ENCODE measurements around the gene DHRS1.

DHRS1 gene

DNA sequence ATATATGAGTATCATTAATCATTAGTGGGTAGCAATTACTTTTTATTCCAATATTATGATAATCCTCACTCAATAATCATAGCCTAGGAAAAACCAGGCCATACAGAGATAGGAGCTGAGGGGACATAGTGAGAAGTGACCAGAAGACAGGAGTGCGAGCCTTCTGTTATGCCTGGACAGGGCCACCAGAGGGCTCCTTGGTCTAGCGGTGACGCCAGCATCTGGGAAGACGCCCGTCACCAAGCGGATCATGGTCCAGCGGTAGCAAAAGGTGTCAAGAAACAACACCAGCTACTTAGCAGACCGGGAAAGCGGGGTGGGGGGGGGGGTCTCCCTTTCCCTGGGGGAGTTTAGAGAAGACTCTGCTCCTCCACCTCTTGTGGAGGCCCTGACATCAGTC is 28.3 kb upstream of the DHRS1 start:
- DNase-seq (ENCODE audit: low spot score), result peak; percentile 27

DNA sequence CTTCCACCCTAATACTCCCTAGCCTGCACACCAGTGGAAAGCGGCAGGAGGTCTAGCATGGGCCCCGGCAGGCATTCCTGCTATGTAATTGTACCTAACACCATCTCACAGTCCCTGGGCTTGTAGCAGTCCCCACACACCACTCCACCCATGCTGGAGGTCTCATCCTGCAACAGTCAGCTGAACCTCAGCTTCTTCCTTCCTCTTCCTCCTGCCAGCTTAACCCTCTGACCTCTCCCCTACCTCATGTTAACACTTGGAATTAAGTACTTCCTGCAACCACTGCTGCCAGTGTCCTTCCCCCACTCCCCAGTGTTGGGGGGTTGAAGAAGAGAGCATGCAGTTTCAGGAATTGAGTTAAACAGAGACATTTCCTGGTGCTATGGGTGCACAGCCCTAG is 27.7 kb upstream of the DHRS1 start:
- no peak for DNase-seq (ENCODE audit: low spot score)

- DNase-seq (ENCODE audit: low spot score), result no peak
These were observed 26.4 kb upstream of the DHRS1 start for GRCh38 chr14:24325963-24326362.

DNA sequence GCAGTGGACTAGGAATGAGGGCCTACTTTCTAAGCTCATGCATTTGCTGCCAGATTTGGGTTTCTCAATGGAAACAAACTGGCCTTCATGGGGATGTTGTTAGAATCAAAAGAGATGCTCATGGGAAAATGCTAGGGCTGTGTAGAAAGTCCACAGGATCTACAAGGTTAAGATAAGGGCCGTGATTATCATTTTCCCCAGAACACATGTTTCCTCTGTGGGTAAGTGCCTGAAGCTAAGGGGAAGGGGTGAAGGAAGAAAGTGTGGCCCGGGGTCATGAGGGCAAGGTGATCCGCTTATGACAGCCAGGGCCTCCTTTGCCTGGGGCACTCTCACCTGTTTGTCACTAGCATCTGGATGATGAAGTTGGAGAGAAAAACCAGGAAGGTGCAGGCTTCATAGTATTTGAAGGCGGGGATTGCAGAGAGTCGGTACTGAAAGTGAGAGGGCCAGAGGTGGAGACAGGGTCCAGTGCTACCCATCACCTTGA is 25.5 kb upstream of the DHRS1 start:
- no peak for DNase-seq (ENCODE audit: low spot score)

DNA sequence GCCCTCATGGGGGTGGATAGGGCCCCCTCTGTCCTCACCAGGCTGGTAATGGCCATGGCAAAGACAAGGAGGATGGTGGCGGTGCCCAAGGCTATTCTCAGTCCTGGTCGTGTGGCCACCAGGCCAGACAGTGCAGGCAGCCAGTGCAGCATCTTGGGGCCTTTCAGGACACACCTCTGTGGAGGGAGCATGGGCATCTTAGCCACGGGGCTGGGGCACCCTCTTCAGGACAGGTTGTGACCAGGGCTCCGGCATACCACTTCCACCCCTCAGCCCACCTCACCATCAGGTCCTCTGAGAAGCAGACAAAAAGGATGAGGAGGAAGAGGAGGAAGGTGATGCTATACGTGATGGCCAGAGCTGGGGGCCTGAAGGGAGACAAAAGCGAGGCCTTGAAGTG is 24.4 kb upstream of the DHRS1 start:
- no peak for DNase-seq (ENCODE audit: low spot score)

DNA sequence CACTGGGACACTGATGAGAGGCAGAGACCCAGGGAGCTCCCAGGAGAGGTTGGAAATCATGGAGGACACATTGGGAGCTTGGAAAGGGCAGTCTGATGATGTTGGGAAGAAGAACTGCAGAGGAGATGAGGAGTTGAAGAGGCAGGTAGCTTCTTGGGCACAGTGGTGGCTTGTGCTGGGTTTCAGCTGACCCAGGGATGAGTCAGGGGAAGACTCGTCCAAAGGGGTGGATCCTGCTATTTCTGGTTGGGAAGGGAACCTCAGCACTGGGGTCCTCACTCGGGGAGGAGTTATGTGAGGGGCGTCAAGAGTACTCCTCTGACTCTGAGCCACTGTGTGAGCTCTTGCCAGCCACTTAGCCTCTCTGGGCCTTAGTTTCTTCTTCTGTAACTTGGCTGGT is 23.8 kb upstream of the DHRS1 start:
- DNase-seq (ENCODE audit: low spot score), result no peak

- DNase-seq (ENCODE audit: low spot score), result no peak
These were observed 23.1 kb upstream of the DHRS1 start for GRCh38 chr14:24322672-24323071.

DNA sequence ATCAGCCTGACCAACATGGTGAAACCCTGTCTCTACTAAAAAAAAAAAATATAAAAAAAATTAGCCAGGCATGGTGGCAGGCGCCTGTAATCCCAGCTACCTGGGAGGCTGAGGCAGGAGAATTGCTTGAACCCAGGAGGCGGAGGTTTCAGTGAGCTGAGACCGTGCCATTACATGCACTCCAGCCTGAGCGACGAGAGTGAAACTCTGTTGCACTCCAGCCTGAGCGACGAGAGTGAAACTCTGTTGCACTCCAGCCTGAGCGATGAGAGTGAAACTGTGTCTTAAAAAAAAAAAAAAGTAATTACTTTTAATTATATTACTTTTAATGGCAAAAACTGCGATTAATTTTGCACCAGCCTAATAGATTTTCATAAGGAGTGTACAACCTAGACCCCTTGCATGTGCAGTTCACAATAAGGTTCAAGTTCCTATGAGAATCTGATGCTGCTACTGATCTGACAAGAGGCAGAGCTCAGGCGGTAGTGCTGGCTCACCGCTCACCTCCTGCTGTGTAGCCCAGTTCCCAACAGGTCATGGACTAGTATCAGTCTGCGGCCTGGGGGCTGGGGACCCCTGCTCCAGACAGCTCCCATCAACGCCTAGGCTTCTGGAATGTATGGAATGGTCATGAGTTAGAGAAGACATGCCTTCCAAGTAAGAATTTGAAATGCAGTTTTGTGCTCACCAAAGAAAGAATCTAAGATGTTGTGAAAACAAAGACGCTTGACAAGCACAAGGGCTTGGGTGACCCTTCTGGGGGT is 21.8 kb upstream of the DHRS1 start:
- no peak for DNase-seq (ENCODE audit: low spot score)

DNA sequence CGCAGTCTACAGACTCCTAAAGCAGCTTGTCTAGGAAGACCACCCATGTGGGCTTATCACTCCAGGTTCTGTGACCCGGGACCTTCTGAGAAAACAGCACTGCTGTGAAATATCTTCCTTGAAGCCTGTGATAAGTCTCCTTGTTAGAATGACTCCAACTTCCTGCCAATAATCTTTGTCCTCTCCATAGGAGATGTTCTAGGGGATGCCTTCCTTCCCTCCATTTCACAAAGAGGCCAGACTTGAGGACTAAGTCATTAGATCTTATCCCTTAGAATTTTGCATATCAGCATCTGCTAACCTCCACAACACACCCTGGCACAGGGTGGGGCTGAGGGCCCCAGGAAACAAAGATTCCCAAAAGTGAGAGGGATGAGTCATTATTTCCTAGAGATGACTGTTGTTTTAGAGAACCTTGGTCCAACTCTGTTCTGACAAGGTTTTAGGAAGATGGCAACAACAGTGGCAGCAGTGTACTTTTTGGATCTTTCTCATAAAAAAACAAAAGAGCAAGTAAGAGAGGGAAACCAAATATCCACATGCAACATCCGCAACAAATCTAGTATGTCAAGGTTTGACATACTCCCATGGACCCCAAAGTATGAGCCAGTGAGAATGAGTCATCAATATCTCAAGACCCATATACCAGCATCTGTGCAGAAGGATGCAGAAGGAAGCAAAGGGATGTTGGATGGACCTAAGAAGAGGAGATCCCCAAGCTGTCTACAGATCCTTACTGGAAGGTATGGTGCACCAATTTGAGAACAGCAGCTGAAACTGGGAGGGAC is 17.8 kb upstream of the DHRS1 start:
- no peak for DNase-seq (ENCODE audit: low spot score)

DNA sequence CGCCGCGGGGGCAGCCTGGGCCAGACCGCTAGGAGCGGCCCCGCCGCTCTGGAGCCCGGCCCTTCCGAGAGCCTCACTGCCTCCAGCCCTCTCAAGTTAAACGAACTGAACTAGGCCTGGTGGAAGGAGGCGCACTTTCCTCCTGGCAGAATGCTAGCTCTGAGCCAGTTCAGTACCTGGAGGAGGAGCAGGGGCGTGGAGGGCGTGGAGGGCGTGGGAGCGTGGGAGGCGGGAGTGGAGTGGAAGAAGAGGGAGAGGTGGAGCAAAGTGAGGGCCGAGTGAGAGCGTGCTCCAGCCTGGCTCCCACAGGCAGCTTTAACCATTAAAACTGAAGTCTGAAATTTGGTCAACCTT is 17.0 kb upstream of the DHRS1 start:
- DNase-seq (ENCODE audit: low spot score), result no peak

GRCh38 chr14:24315807-24316596 is 16.4 kb upstream of the DHRS1 start:
- DNase-seq (ENCODE audit: low spot score), result peak; percentile 31

DNA sequence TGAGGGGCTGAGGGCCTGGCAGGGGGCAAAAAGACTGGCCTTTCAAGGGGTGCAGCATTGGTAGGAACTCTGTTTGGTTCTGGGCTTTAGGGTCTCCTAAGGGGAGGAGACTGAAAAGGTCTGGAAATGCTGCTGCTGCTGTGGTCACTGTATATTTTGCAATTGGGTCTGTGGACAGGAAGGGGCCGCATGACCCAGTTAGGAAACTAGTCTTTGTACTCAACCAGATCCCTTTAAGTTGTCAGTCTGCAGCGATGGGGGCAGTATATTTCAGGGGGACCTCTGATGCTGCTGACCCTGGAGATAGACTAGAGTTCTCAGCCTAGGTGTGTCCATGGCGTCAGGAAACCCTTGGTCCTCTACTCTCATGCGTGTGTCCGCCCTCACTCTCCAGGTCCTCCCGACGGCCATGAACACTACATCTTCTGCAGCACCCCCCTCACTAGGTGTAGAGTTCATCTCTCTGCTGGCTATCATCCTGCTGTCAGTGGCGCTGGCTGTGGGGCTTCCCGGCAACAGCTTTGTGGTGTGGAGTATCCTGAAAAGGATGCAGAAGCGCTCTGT is 15.7 kb upstream of the DHRS1 start:
- no peak for DNase-seq (ENCODE audit: low spot score)

GRCh38 chr14:24314377-24315193 is 15.0 kb upstream of the DHRS1 start:
- no peak for DNase-seq (ENCODE audit: low spot score)

DNA sequence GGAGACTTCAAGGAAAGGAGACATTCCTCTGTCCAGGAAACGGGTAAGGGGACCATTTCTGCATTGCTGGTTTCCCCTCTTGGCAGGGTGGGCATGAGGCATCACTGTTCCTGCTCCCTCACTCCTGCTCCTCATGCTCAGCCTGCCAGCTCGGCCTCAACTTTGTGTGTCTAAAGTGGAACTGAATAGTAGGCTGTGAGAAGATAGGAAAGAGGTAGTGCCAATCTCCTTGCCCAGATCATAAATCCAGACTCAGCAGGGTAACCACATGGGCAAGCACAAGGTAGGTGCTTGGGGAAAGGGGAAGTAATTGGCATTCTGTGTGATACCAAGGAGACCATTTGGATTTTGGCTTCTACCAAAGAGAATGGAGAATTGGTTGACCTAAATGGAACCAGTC is 14.3 kb upstream of the DHRS1 start:
- no peak for DNase-seq (ENCODE audit: low spot score)

DNA sequence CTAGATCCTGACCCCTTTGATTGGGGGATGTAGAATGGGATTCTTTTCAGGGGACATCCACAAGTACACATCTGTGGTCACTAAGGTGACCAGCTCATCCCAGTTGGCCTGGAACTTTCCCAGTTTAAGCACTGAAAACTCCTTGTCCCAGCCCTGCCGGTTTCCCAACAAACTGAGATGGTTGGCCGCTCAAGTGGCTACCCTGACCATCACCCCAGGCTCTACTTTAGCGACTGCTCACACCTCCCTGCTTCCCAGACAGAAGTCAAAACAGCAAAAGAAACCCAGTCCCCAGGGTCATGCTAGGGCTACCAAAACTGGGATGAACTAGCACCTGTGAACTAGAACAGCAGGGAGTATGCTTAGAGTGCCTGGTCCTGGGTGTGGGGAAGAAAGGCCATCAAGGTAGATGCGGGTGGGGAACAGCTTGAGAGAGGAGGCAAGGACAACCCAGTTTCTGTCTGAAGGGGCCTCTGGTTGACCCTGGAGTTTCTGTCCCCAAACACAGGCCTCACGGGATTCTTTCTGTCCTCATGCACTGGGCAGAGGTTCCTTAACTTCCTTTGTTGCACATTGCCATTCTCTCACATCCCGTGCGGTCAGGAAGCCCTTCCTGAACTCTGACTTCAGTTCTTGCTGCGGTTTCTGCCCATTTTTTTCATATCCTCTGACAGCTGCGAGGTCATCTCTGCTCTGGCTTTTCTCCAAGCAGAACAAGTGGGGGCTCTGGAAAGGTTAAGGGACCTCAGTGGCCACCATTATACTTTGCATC is 13.3 kb upstream of the DHRS1 start:
- DNase-seq (ENCODE audit: low spot score), result peak; percentile 57

GRCh38 chr14:24311837-24312615 is 12.4 kb upstream of the DHRS1 start:
- DNase-seq (ENCODE audit: low spot score), result peak; percentile 49

DNA sequence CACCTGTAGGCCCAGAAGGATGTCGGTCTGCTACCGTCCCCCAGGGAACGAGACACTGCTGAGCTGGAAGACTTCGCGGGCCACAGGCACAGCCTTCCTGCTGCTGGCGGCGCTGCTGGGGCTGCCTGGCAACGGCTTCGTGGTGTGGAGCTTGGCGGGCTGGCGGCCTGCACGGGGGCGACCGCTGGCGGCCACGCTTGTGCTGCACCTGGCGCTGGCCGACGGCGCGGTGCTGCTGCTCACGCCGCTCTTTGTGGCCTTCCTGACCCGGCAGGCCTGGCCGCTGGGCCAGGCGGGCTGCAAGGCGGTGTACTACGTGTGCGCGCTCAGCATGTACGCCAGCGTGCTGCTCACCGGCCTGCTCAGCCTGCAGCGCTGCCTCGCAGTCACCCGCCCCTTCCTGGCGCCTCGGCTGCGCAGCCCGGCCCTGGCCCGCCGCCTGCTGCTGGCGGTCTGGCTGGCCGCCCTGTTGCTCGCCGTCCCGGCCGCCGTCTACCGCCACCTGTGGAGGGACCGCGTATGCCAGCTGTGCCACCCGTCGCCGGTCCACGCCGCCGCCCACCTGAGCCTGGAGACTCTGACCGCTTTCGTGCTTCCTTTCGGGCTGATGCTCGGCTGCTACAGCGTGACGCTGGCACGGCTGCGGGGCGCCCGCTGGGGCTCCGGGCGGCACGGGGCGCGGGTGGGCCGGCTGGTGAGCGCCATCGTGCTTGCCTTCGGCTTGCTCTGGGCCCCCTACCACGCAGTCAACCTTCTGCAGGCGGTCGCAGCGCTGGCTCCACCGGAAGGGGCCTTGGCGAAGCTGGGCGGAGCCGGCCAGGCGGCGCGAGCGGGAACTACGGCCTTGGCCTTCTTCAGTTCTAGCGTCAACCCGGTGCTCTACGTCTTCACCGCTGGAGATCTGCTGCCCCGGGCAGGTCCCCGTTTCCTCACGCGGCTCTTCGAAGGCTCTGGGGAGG is 11.3 kb upstream of the DHRS1 start, which contains the start of gene LTB4R:
LTB4R (plus strand) TSS at position 857 of the 959 bp plus-strand sequence. CDS start 4,150 bp downstream, outside the sequence.
- DNase-seq (ENCODE audit: low spot score), result peak; percentile 80

- DNase-seq (ENCODE audit: low spot score), result no peak
These were observed 10.7 kb upstream of the DHRS1 start for GRCh38 chr14:24310265-24310645.
